ENCODE results near the gene FUT4. TPM values are rescaled to one million over a fixed set of nuclear protein-coding genes. Genes with fewer than 3 reads are reported as not detected.

Gene FUT4
- total and polyA plus RNA-seq, 10 of the 15 experiments (the other 5 are each of a cell fraction or from before 2014, with no cell fraction given), result 0.68 to 9.1 (median 2.3) TPM

GRCh38 chr11:94504689-94505293, 38.9 kb upstream of the FUT4 start:
- Histone ChIP-seq H3K79me2 (ENCODE audit: control insufficient read depth, insufficient read depth, low read length) (no peaks in the 10 kb centered on the region), H2AFZ (ENCODE audit: control insufficient read depth, low read depth, low read length) (no peak overlapping the region), H3K27ac (ENCODE audit: control insufficient read depth, insufficient read depth) (no peak overlapping the region), H3K9ac (ENCODE audit: control insufficient read depth, insufficient read depth, low read length) (no peak overlapping the region), H3K9me3 (replicated peaks; ENCODE audit: control insufficient read depth, insufficient read depth, low read length) (no peaks in the 10 kb centered on the region), H3K4me2 (ENCODE audit: control insufficient read depth, insufficient read depth) (no peak overlapping the region), H3K27me3 (replicated peaks in 1 of 2; ENCODE audit: control insufficient read depth in 2 of 2, insufficient read depth in 2 of 2, low read length in 1 of 2) (no peaks in the 10 kb centered on the region), H3K4me3 (no peak overlapping the region), H3K4me1 (ENCODE audit: control insufficient read depth, insufficient read depth, low read length) (no peaks in the 10 kb centered on the region), H4K20me1 (ENCODE audit: control insufficient read depth, insufficient read depth) (no peaks in the 10 kb centered on the region), H3K36me3 (ENCODE audit: control insufficient read depth in 2 of 2, insufficient read depth in 2 of 2, low read length in 1 of 2) (no peaks in the 10 kb centered on the region; a peak in 1 of 4 replicates)
- ChIA-PET POLR2A (no interaction called here), CTCF (interaction anchor here (0.6 to 5.0 kb wide), 48 partner anchors 9 to 609 kb away, joined by 3 to 88 read pairs (median 4); partner anchors contain the start of genes ANKRD49 and MRE11), RAD21 (ENCODE audit: unreplicated experiment) (interaction anchor here (0.5 to 1.6 kb wide), 26 partner anchors 10 to 841 kb away, joined by 3 to 20 read pairs (median 4); partner anchors contain the start of genes CWC15, KDM4D and PANX1), SMC1A (ENCODE audit: uncharacterized antibody, unreplicated experiment) (interaction anchor here (0.8 to 5.6 kb wide), 23 partner anchors 12 to 609 kb away, joined by 3 to 59 read pairs (median 4); no protein-coding TSS in a partner anchor)
- FAIRE-seq, result peak; percentile 83
- no TSS peak for BruUV-seq (replicated peaks)
- intact Hi-C loops (cut with micrococcal nuclease; ENCODE audit: unreplicated experiment), result loop anchor here (1.0 to 5.0 kb wide), 5 partner anchors 88 to 610 kb away; no protein-coding TSS in a partner anchor
- WGBS (ENCODE audit: insufficient coverage, insufficient replicate concordance, low lambda C conversion rate, missing lambda C conversion rate), result 2% methylated on average over 3 of the region's 3 CpGs
- in situ Hi-C loops (cut with MboI), result loop anchor here (5.0 to 10.0 kb wide), 3 partner anchors 177 to 610 kb away; no protein-coding TSS in a partner anchor
- ATAC-seq, result peak; percentile 84
- DNase-seq (ENCODE audit: low read depth, low spot score), result no peak
- TF ChIP-seq SPI1 (IDR thresholded peaks at IDR 0.05; ENCODE audit: borderline replicate concordance, insufficient read depth, low read depth, low read length) (no peak), TARDBP (IDR thresholded peaks at IDR 0.05; ENCODE audit: borderline replicate concordance) (no peak), ZZZ3 (IDR thresholded peaks at IDR 0.05; ENCODE audit: control insufficient read depth, insufficient read length, low read depth) (no peak), PAX5 (IDR thresholded peaks at IDR 0.05; ENCODE audit: borderline replicate concordance, low read depth, low read length) (no peak), SMC3 (IDR thresholded peaks at IDR 0.05; ENCODE audit: borderline replicate concordance, low read length) (peak; percentile 73; the same call in 1 of the 2 replicates), MTA2 (IDR thresholded peaks at IDR 0.05; ENCODE audit: low read depth) (no peak), MYB (IDR thresholded peaks at IDR 0.05; ENCODE audit: borderline replicate concordance, low read depth, low read length) (no peak), NR2C2 (IDR thresholded peaks at IDR 0.05; ENCODE audit: borderline replicate concordance, control insufficient read depth, insufficient read length, low read depth) (no peak), RAD21 (IDR thresholded peaks at IDR 0.05; ENCODE audit: insufficient read depth, low read depth, low read length) (peak; percentile 85), TCF7 (IDR thresholded peaks at IDR 0.05; ENCODE audit: borderline replicate concordance) (no peak), TCF12 (IDR thresholded peaks at IDR 0.05; ENCODE audit: low read depth, low read length) (no peak), POLR2AphosphoS5 (IDR thresholded peaks at IDR 0.05; ENCODE audit: low read length) (no peak), CREM (IDR thresholded peaks at IDR 0.05; ENCODE audit: low read depth) (no peak), JUNB (IDR thresholded peaks at IDR 0.05) (no peak), FOS (IDR thresholded peaks at IDR 0.05; ENCODE audit: borderline replicate concordance, extremely low read depth, insufficient read length) (no peak), SMARCA5 (IDR thresholded peaks at IDR 0.05) (no peak), IKZF1 (conservative IDR thresholded peaks at IDR 0.05) (no peak)
- TF ChIP-seq, protein P1, sequence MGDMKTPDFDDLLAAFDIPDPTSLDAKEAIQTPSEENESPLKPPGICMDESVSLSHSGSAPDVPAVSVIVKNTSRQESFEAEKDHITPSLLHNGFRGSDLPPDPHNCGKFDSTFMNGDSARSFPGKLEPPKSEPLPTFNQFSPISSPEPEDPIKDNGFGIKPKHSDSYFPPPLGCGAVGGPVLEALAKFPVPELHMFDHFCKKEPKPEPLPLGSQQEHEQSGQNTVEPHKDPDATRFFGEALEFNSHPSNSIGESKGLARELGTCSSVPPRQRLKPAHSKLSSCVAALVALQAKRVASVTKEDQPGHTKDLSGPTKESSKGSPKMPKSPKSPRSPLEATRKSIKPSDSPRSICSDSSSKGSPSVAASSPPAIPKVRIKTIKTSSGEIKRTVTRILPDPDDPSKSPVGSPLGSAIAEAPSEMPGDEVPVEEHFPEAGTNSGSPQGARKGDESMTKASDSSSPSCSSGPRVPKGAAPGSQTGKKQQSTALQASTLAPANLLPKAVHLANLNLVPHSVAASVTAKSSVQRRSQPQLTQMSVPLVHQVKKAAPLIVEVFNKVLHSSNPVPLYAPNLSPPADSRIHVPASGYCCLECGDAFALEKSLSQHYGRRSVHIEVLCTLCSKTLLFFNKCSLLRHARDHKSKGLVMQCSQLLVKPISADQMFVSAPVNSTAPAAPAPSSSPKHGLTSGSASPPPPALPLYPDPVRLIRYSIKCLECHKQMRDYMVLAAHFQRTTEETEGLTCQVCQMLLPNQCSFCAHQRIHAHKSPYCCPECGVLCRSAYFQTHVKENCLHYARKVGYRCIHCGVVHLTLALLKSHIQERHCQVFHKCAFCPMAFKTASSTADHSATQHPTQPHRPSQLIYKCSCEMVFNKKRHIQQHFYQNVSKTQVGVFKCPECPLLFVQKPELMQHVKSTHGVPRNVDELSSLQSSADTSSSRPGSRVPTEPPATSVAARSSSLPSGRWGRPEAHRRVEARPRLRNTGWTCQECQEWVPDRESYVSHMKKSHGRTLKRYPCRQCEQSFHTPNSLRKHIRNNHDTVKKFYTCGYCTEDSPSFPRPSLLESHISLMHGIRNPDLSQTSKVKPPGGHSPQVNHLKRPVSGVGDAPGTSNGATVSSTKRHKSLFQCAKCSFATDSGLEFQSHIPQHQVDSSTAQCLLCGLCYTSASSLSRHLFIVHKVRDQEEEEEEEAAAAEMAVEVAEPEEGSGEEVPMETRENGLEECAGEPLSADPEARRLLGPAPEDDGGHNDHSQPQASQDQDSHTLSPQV (IDR thresholded peaks at IDR 0.05), result no peak
- TF ChIP-seq, protein P2, sequence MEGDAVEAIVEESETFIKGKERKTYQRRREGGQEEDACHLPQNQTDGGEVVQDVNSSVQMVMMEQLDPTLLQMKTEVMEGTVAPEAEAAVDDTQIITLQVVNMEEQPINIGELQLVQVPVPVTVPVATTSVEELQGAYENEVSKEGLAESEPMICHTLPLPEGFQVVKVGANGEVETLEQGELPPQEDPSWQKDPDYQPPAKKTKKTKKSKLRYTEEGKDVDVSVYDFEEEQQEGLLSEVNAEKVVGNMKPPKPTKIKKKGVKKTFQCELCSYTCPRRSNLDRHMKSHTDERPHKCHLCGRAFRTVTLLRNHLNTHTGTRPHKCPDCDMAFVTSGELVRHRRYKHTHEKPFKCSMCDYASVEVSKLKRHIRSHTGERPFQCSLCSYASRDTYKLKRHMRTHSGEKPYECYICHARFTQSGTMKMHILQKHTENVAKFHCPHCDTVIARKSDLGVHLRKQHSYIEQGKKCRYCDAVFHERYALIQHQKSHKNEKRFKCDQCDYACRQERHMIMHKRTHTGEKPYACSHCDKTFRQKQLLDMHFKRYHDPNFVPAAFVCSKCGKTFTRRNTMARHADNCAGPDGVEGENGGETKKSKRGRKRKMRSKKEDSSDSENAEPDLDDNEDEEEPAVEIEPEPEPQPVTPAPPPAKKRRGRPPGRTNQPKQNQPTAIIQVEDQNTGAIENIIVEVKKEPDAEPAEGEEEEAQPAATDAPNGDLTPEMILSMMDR (IDR thresholded peaks at IDR 0.05 in 2 of 3, conservative IDR thresholded peaks at IDR 0.05 in 1 of 3; ENCODE audit: control insufficient read depth in 2 of 3, extremely low read depth in 1 of 3, insufficient read depth in 1 of 3, low read depth in 3 of 3, low read length in 3 of 3), result peak; percentile 49 to 69 (median 55); a peak in 5 of 6 replicates
